GM10248 (cell line): ENCODE results near the gene AARS2.

Experiments
- CTCF ChIA-PET: fragments of 300-600 bp; sonication (Branson Sonifier 250); formaldehyde crosslinking; extraction: SDS; loops from one replicate; lab custom pipeline; 2021; ENCODE audit warnings: antibody characterized with exemption; lab: Yijun Ruan, JAX
- POLR2A ChIA-PET: fragments of 350-650 bp; sonication (Branson Sonifier 250); formaldehyde crosslinking; extraction: SDS; loops from one replicate; lab custom pipeline; 2020; ENCODE audit warnings: antibody characterized with exemption; lab: Yijun Ruan, JAX
- DNase-seq: peaks from one replicate; pipeline ENCODE4 v3.0.0; 2012; ENCODE audit errors: extremely low spot score
- TF ChIP-seq, protein P1 (sequence below): IDR thresholded peaks from 2 replicates; pipeline ENCODE4 v1.5.1; 2012; ENCODE audit warnings: mild to moderate bottlenecking, low read depth; ENCODE audit errors: extremely low read depth, missing control alignments, control extremely low read depth

AARS2 gene

GRCh38 chr6:44292661-44293365 is 20.3 kb downstream of the AARS2 start:
- TF ChIP-seq, protein P1, sequence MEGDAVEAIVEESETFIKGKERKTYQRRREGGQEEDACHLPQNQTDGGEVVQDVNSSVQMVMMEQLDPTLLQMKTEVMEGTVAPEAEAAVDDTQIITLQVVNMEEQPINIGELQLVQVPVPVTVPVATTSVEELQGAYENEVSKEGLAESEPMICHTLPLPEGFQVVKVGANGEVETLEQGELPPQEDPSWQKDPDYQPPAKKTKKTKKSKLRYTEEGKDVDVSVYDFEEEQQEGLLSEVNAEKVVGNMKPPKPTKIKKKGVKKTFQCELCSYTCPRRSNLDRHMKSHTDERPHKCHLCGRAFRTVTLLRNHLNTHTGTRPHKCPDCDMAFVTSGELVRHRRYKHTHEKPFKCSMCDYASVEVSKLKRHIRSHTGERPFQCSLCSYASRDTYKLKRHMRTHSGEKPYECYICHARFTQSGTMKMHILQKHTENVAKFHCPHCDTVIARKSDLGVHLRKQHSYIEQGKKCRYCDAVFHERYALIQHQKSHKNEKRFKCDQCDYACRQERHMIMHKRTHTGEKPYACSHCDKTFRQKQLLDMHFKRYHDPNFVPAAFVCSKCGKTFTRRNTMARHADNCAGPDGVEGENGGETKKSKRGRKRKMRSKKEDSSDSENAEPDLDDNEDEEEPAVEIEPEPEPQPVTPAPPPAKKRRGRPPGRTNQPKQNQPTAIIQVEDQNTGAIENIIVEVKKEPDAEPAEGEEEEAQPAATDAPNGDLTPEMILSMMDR: no peak
- CTCF ChIA-PET: interaction anchor here (1.1 to 2.6 kb wide), 5 partner anchors 9 to 46 kb away, joined by 5 to 11 read pairs (median 10); partner anchors contain the start of gene AARS2
- POLR2A ChIA-PET: interaction anchor here (0.7 kb wide), 1 partner anchor 43 kb away, joined by 6 read pairs; no protein-coding TSS in a partner anchor
- no peak for DNase-seq

DNA sequence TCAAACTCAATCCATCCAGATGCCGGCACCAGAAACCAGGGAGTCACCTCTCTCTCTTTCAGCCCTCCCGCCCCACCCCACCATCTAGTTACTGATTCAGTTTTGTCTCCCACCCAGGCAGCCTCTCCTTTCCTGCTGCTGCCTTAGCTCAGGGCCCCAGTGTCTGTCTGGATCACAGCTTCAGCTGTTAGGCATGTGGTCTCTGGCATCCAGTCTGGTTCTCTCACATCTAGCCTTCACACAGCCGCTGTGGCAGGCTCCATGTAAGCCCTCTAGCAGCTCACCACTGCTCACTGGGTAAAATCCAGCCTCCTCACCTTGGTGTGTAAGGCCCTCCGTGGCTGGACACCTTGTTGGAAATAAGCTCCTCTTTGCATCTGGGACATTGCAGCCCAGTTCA is 21.3 kb downstream of the AARS2 start:
- TF ChIP-seq, protein P1: no peak
- CTCF ChIA-PET: interaction anchor here (1.1 to 2.6 kb wide), 5 partner anchors 8 to 47 kb away, joined by 5 to 11 read pairs (median 10); partner anchors contain the start of gene AARS2
- POLR2A ChIA-PET: no interaction called here
- DNase-seq: no peak

DNA sequence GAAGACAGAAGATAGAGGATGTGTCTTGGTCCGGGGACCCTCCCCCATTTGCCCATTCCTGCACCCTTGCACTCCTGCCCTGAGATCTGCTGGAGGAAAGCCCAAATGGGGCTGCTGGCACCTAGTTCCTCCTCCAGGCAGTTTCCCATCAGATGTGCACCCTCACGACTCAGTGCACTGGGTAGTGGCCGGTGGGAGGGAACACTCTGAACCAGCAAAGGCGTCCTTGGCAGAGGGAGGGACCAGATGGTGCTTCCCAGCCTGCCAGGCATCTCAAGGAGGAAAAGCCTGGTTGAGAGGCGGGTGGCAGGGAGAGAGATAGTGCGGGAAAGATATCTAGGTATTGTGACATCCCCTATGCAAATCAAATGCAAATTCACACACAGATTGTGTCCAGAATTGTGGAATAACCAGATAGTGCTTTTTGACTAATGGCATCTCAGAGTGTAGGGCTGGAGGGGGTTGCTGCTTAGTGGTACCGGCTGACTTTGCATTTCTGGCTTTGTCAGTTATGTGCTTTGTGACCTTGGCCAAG is 23.4 kb downstream of the AARS2 start:
- POLR2A ChIA-PET: no interaction called here
- DNase-seq: no peak
- TF ChIP-seq, protein P1: no peak
- CTCF ChIA-PET: interaction anchor here (0.7 to 6.5 kb wide), 3 partner anchors 22 to 48 kb away, joined by 3 to 39 read pairs (median 3); partner anchors contain the start of genes AARS2 and TMEM151B

- POLR2A ChIA-PET: no interaction called here
- CTCF ChIA-PET: interaction anchor here (0.9 to 6.5 kb wide), 5 partner anchors 8 to 51 kb away, joined by 3 to 39 read pairs (median 4); partner anchors contain the start of genes AARS2 and TMEM151B
- DNase-seq: no peak
- TF ChIP-seq, protein P1: no peak
Observed at GRCh38 chr6:44286747-44287146, 26.4 kb downstream of the AARS2 start.

DNA sequence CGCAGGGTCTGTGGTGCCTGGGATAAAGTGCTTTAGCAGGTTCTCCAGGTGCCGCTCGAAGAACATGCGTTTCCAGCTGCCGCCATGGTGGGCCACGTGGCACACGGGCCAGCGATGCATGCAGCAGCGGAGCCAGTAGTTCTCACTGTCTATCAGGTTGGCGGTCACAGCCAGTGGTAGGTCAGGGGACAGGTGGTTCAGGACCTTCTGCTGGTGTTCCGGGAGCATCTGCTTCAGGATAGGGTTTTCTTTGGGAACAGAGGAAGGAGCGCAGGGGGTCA is 26.9 kb downstream of the AARS2 start:
- CTCF ChIA-PET: interaction anchor here (0.9 to 6.5 kb wide), 4 partner anchors 8 to 27 kb away, joined by 3 to 39 read pairs (median 4); partner anchors contain the start of genes AARS2 and TMEM151B
- POLR2A ChIA-PET: no interaction called here
- no peak for DNase-seq
- TF ChIP-seq, protein P1: no peak

- no peak for DNase-seq
- POLR2A ChIA-PET: no interaction called here
- CTCF ChIA-PET: interaction anchor here (0.9 to 6.5 kb wide), 5 partner anchors 9 to 27 kb away, joined by 3 to 39 read pairs (median 3); partner anchors contain the start of genes AARS2 and TMEM151B
- TF ChIP-seq, protein P1: no peak
Observed at GRCh38 chr6:44285552-44286284, 27.4 kb downstream of the AARS2 start.
